IMR-90 (cell line): Measurements from ENCODE around the gene EMC8. TPM values are rescaled to one million over a fixed set of nuclear protein-coding genes. Genes with fewer than 3 reads are reported as not detected.

ENCODE experiments used
- ATAC-seq: fragments of 200-7000 bp; cut with Tn5 transposase; 2 replicates; pipeline ENCODE4 v1.9.1; 2020; ENCODE audit warnings: low read depth, mild to moderate bottlenecking, moderate library complexity
- BruUV-seq: library from RNA; stranded (reverse); fragments of 400-500 nt; replicated peaks from 2 replicates; lab custom pipeline; 2021; lab: Mats Ljungman, UMichigan
- CTCF ChIA-PET: fragments of 300-600 bp; formaldehyde crosslinking; extraction: SDS; loops from one replicate; lab custom pipeline; 2021; ENCODE audit warnings: antibody characterized with exemption; lab: Yijun Ruan, JAX
- POLR2A ChIA-PET: fragments of 300-600 bp; sonication (Branson Sonifier 250); formaldehyde crosslinking; loops from one replicate; lab custom pipeline; 2022; ENCODE audit warnings: antibody characterized with exemption; ENCODE audit not compliant: unreplicated experiment; lab: Charles Lee
- DNase-seq: peaks from one replicate; pipeline ENCODE4 v3.0.0; 2013
- H2AFZ ChIP-seq: replicated peaks from 2 replicates; pipeline ENCODE3; 2013; ENCODE audit warnings: low read length, mild to moderate bottlenecking; ENCODE audit not compliant: poor library complexity
- H2AK5ac ChIP-seq: 2 replicates; pipeline ENCODE4 v1.6.1; 2013; ENCODE audit warnings: low read depth, low read length, inconsistent platforms
- H2AK9ac ChIP-seq: replicated peaks from 2 replicates; pipeline ENCODE3; 2013; ENCODE audit warnings: mild to moderate bottlenecking, low read depth, low read length, moderate library complexity; ENCODE audit not compliant: poor library complexity
- H2BK120ac ChIP-seq: 2 replicates; pipeline ENCODE4 v1.6.1; 2013; ENCODE audit warnings: low read depth, low read length, inconsistent platforms
- H2BK15ac ChIP-seq: 3 replicates; pipeline ENCODE4 v1.6.1; 2013; ENCODE audit warnings: low read depth, low read length, inconsistent platforms
- H2BK20ac ChIP-seq: 2 replicates; pipeline ENCODE4 v1.6.1; 2013; ENCODE audit warnings: low read depth, mild to moderate bottlenecking, inconsistent platforms, low read length, moderate library complexity
- H2BK5ac ChIP-seq: 2 replicates; pipeline ENCODE4 v1.6.1; 2013; ENCODE audit warnings: mild to moderate bottlenecking, low read depth, low read length, inconsistent platforms; ENCODE audit not compliant: poor library complexity, severe bottlenecking
- H3K14ac ChIP-seq: replicated peaks from 2 replicates; pipeline ENCODE4 v1.6.1; 2013; ENCODE audit warnings: low read depth, low read length, inconsistent platforms
- H3K18ac ChIP-seq: 2 replicates; pipeline ENCODE4 v1.6.1; 2013; ENCODE audit warnings: low read depth, low read length, control low read depth
- H3K23ac ChIP-seq: 2 replicates; pipeline ENCODE4 v1.6.1; 2013; ENCODE audit warnings: low read depth, low read length, inconsistent platforms
- H3K27ac ChIP-seq: 2 replicates; pipeline ENCODE4 v1.5.1; 2013; ENCODE audit warnings: mild to moderate bottlenecking, control low read depth, low read length; ENCODE audit not compliant: insufficient read depth
- H3K27me3 ChIP-seq: 2 replicates; pipeline ENCODE4 v1.6.1; 2013; ENCODE audit warnings: low read length; ENCODE audit not compliant: control insufficient read depth, insufficient read depth
- H3K36me3 ChIP-seq: 2 replicates; pipeline ENCODE4 v1.6.1; 2013; ENCODE audit warnings: low read length, mixed read lengths; ENCODE audit not compliant: control insufficient read depth, insufficient read depth
- H3K4ac ChIP-seq: 2 replicates; pipeline ENCODE4 v1.6.1; 2013; ENCODE audit warnings: low read depth, low read length, inconsistent platforms
- H3K4me1 ChIP-seq: 2 replicates; pipeline ENCODE4 v1.6.1; 2013; ENCODE audit warnings: low read length, mixed read lengths; ENCODE audit not compliant: control insufficient read depth, insufficient read depth
- H3K4me2 ChIP-seq: 2 replicates; pipeline ENCODE4 v1.6.1; 2013; ENCODE audit warnings: low read depth, mild to moderate bottlenecking, control low read depth, low read length, moderate library complexity
- H3K4me3 ChIP-seq: 2 replicates; pipeline ENCODE4 v1.5.1; 2013; ENCODE audit warnings: low read depth, mild to moderate bottlenecking, control low read depth, low read length, moderate library complexity; ENCODE audit not compliant: insufficient read depth
- H3K56ac ChIP-seq: 2 replicates; pipeline ENCODE4 v1.6.1; 2013; ENCODE audit warnings: low read length, inconsistent platforms; ENCODE audit not compliant: insufficient read depth; ENCODE audit errors: extremely low read depth
- H3K79me1 ChIP-seq, 2 experiments: 2 replicates each; pipeline ENCODE4 v1.6.1; 2013; ENCODE audit warnings: low read length in 2 of 2, inconsistent platforms in 1 of 2, low read depth in 1 of 2
- H3K9ac ChIP-seq: 2 replicates; pipeline ENCODE4 v1.6.1; 2013; ENCODE audit warnings: low read depth, low read length, control low read depth
- H3K9me1 ChIP-seq: 2 replicates; pipeline ENCODE4 v1.6.1; 2013; ENCODE audit warnings: low read length, inconsistent platforms; ENCODE audit not compliant: insufficient read depth
- H3K9me3 ChIP-seq: 2 replicates; pipeline ENCODE4 v1.6.1; 2013; ENCODE audit warnings: low read length; ENCODE audit not compliant: control insufficient read depth, insufficient read depth
- H4K20me1 ChIP-seq: 2 replicates; pipeline ENCODE4 v1.6.1; 2013; ENCODE audit warnings: low read length, inconsistent platforms; ENCODE audit not compliant: insufficient read depth
- H4K5ac ChIP-seq: 2 replicates; pipeline ENCODE4 v1.6.1; 2013; ENCODE audit warnings: mild to moderate bottlenecking, low read depth, low read length, control low read depth
- H4K8ac ChIP-seq, 2 experiments: 2 replicates each; pipeline ENCODE4 v1.6.1; 2013; ENCODE audit warnings: low read depth in 2 of 2, low read length in 2 of 2, control low read depth in 1 of 2, inconsistent platforms in 1 of 2
- H4K91ac ChIP-seq: 2 replicates; pipeline ENCODE4 v1.6.1; 2013; ENCODE audit warnings: low read depth, low read length, inconsistent platforms; ENCODE audit not compliant: insufficient read depth
- BHLHE40 ChIP-seq: fragments of 150-350 bp; IDR thresholded peaks from 2 replicates; pipeline ENCODE4 v1.6.1; 2016; ENCODE audit warnings: mild to moderate bottlenecking, low read depth, low read length
- CEBPB ChIP-seq: IDR thresholded peaks from 2 replicates; pipeline ENCODE4 v1.6.1; 2012; ENCODE audit warnings: low read depth, low read length, improper control_type of control experiment
- CHD1 ChIP-seq: IDR thresholded peaks from 2 replicates; pipeline ENCODE4 v1.6.1; 2012; ENCODE audit warnings: low read depth, low read length, improper control_type of control experiment
- FOS ChIP-seq: fragments of 150-350 bp; IDR thresholded peaks from 2 replicates; pipeline ENCODE4 v1.6.1; 2016; ENCODE audit warnings: low read depth, low read length
- MAFK ChIP-seq: IDR thresholded peaks from 2 replicates; pipeline ENCODE4 v1.6.1; 2012; ENCODE audit warnings: low read depth, low read length, improper control_type of control experiment
- MAZ ChIP-seq: IDR thresholded peaks from 2 replicates; pipeline ENCODE4 v1.6.1; 2012; ENCODE audit warnings: low read depth, mild to moderate bottlenecking, low read length, improper control_type of control experiment, moderate library complexity, borderline replicate concordance
- MXI1 ChIP-seq: IDR thresholded peaks from 2 replicates; pipeline ENCODE4 v1.6.1; 2012; ENCODE audit warnings: low read depth, mild to moderate bottlenecking, low read length, moderate library complexity, borderline replicate concordance
- NFE2L2 ChIP-seq: fragments of 150-350 bp; IDR thresholded peaks from 2 replicates; pipeline ENCODE4 v1.6.1; 2016; ENCODE audit warnings: low read depth, mild to moderate bottlenecking, low read length
- POLR2A ChIP-seq: IDR thresholded peaks from 2 replicates; pipeline ENCODE4 v1.6.1; 2012; ENCODE audit warnings: mild to moderate bottlenecking, low read depth, low read length
- RCOR1 ChIP-seq: IDR thresholded peaks from 2 replicates; pipeline ENCODE4 v1.6.1; 2012; ENCODE audit warnings: mild to moderate bottlenecking, low read length, improper control_type of control experiment; ENCODE audit not compliant: insufficient replicate concordance
- RFX5 ChIP-seq: IDR thresholded peaks from 2 replicates; pipeline ENCODE4 v1.8.0; 2012; ENCODE audit warnings: low read depth, mild to moderate bottlenecking, low read length, moderate library complexity
- SMC3 ChIP-seq: fragments of 150-350 bp; IDR thresholded peaks from 2 replicates; pipeline ENCODE4 v1.6.1; 2016; ENCODE audit warnings: low read depth, mild to moderate bottlenecking, antibody characterized with exemption, low read length, moderate library complexity
- WGBS, 2 experiments: methylation state at CpG; one replicate each; pipeline versions ENCODE4 v1.1.5 to v1.1.7; 2013; ENCODE audit warnings: missing lambda C conversion rate in 2 of 2; ENCODE audit not compliant: insufficient read length in 1 of 2; ENCODE audit errors: extremely low coverage in 2 of 2; 5-methylcytosine and 5-hydroxymethylcytosine counted together
- dilution Hi-C: fragments of 300-500 bp; cut with HindIII; formaldehyde crosslinking; loops from one replicate; pipeline ENCODE4 v1.14.3; 2018; ENCODE audit warnings: low sequenced_read_pairs; ENCODE audit not compliant: unreplicated experiment
- in situ Hi-C: fragments of 300-500 bp; cut with MboI; formaldehyde crosslinking; loops from 3 replicates; pipeline ENCODE4 v1.14.3; 2019; ENCODE audit warnings: low sequenced_read_pairs, inconsistent platforms, mixed read lengths
- intact Hi-C: fragments of 100-400 bp; cut with micrococcal nuclease; formaldehyde crosslinking; loops from 2 replicates; pipeline ENCODE4 v1.10.0; 2022
- polyA plus RNA-seq, 3 experiments: library from polyadenylated mRNA; depleted of rRNA; stranded (reverse); fragments of >200 nt; gene quantifications; 2 replicates each; pipeline ENCODE4 v1.2.3, GENCODE V29; 2012; ENCODE audit warnings: low replicate concordance in 1 of 3
- total RNA-seq: library from RNA; depleted of rRNA; stranded (reverse); fragments of >200 nt; gene quantifications from 2 replicates; pipeline ENCODE4 v1.2.3, GENCODE V29; 2012
- TF ChIP-seq, protein P1 (sequence below): fragments of 150-350 bp; IDR thresholded peaks from 2 replicates; pipeline ENCODE4 v1.6.1; 2016; ENCODE audit warnings: low read depth, mild to moderate bottlenecking, low read length, moderate library complexity, borderline replicate concordance
- TF ChIP-seq, protein P2 (sequence below): conservative IDR thresholded peaks from 2 replicates; pipeline ENCODE4 v1.5.1; 2012; ENCODE audit warnings: mild to moderate bottlenecking, low read depth, low read length, improper control_type of control experiment

EMC8 gene
- total and polyA plus RNA-seq, 2 of the 4 experiments (the other 2 are of a cell fraction) = 23.7 to 48.9 TPM

DNA sequence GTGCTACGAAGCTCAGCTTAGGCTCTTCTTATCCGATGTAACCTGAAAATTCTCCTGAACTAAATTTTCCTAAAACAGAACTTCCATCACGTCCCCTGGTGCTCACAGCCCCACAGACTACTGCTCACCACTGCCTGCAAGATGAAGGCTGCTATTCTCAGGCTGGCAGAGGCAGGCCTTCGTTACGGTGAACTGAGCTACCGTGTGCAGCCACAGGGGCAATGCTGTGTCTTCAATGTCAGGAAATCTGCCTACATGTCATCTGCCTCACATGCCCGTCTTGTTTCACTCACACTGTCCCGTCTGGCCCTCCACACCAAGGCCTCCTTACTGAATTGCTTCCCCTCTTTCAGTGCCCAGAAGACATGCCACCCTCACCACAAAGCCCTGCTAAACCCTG lies 15.9 kb downstream of the EMC8 start:
- Histone ChIP-seq H2BK15ac (no peak overlapping the region), H3K9me1 (peaks cover 7% of the 10 kb centered on the region), H2AK5ac (no peak overlapping the region), H3K79me1 (peaks cover 47 to 80% of the 10 kb centered on the region in 2 experiments), H2AFZ (no peak overlapping the region), H2AK9ac (no peak overlapping the region), H3K27me3 (no peaks in the 10 kb centered on the region), H3K4ac (no peak overlapping the region), H4K5ac (no peak overlapping the region), H3K56ac (no peak overlapping the region), H4K20me1 (peaks cover 66% of the 10 kb centered on the region), H2BK20ac (no peak overlapping the region), H3K18ac (no peak overlapping the region), H3K23ac (no peak overlapping the region), H4K91ac (no peak overlapping the region), H3K4me1 (peaks cover 18% of the 10 kb centered on the region), H3K36me3 (peaks cover 44% of the 10 kb centered on the region), H4K8ac (no peak overlapping the region), H3K9ac (no peak overlapping the region), H2BK120ac (no peak overlapping the region), H3K9me3 (no peaks in the 10 kb centered on the region), H3K4me3 (no peak overlapping the region), H3K4me2 (no peak overlapping the region), H2BK5ac (no peak overlapping the region), H3K27ac (no peak overlapping the region), H3K14ac (no peak overlapping the region)
- 92% methylated on average over 6 of the region's 8 CpGs; no CpG with 5 or more reads in 1 of the 2 experiments for WGBS, 2 experiments
- dilution Hi-C loops (no loop called here), intact Hi-C loops (no loop called here), in situ Hi-C loops (no loop called here)
- BruUV-seq = no TSS peak
- ChIA-PET POLR2A (no interaction called here), CTCF (interaction anchor here (0.7 kb wide), 1 partner anchor 56 kb away, joined by 3 read pairs; no protein-coding TSS in a partner anchor)
- no peak for TF ChIP-seq MAZ
- no peak for TF ChIP-seq BHLHE40
- no peak for TF ChIP-seq SMC3
- no peak for TF ChIP-seq MAFK
- no peak for TF ChIP-seq CEBPB
- no peak for TF ChIP-seq POLR2A
- TF ChIP-seq RFX5 = no peak
- no peak for TF ChIP-seq RCOR1
- no peak for TF ChIP-seq FOS
- TF ChIP-seq NFE2L2 = no peak
- TF ChIP-seq, protein P1, sequence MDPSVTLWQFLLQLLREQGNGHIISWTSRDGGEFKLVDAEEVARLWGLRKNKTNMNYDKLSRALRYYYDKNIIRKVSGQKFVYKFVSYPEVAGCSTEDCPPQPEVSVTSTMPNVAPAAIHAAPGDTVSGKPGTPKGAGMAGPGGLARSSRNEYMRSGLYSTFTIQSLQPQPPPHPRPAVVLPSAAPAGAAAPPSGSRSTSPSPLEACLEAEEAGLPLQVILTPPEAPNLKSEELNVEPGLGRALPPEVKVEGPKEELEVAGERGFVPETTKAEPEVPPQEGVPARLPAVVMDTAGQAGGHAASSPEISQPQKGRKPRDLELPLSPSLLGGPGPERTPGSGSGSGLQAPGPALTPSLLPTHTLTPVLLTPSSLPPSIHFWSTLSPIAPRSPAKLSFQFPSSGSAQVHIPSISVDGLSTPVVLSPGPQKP = no peak
- TF ChIP-seq, protein P2, sequence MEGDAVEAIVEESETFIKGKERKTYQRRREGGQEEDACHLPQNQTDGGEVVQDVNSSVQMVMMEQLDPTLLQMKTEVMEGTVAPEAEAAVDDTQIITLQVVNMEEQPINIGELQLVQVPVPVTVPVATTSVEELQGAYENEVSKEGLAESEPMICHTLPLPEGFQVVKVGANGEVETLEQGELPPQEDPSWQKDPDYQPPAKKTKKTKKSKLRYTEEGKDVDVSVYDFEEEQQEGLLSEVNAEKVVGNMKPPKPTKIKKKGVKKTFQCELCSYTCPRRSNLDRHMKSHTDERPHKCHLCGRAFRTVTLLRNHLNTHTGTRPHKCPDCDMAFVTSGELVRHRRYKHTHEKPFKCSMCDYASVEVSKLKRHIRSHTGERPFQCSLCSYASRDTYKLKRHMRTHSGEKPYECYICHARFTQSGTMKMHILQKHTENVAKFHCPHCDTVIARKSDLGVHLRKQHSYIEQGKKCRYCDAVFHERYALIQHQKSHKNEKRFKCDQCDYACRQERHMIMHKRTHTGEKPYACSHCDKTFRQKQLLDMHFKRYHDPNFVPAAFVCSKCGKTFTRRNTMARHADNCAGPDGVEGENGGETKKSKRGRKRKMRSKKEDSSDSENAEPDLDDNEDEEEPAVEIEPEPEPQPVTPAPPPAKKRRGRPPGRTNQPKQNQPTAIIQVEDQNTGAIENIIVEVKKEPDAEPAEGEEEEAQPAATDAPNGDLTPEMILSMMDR = no peak
- no peak for TF ChIP-seq CHD1
- no peak for TF ChIP-seq MXI1
- DNase-seq (no peak), ATAC-seq (no peak)
